ENCODE measurements around the gene KIN.
"Not testable (repeated sequence)": the region's sequence is repeated elsewhere in the genome, so short reads cannot be mapped to it uniquely, and the experiment has no call there.

GRCh38 chr10:7711075-7711474, 76.7 kb downstream of the KIN start:
- TF ChIP-seq, protein P1, sequence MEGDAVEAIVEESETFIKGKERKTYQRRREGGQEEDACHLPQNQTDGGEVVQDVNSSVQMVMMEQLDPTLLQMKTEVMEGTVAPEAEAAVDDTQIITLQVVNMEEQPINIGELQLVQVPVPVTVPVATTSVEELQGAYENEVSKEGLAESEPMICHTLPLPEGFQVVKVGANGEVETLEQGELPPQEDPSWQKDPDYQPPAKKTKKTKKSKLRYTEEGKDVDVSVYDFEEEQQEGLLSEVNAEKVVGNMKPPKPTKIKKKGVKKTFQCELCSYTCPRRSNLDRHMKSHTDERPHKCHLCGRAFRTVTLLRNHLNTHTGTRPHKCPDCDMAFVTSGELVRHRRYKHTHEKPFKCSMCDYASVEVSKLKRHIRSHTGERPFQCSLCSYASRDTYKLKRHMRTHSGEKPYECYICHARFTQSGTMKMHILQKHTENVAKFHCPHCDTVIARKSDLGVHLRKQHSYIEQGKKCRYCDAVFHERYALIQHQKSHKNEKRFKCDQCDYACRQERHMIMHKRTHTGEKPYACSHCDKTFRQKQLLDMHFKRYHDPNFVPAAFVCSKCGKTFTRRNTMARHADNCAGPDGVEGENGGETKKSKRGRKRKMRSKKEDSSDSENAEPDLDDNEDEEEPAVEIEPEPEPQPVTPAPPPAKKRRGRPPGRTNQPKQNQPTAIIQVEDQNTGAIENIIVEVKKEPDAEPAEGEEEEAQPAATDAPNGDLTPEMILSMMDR (IDR thresholded peaks at IDR 0.05), result not testable (repeated sequence)
- not testable (repeated sequence) for TF ChIP-seq EZH2phosphoT487 (IDR thresholded peaks at IDR 0.05)
